ENCODE data around the gene KRTAP5-8. TPM values are rescaled to one million over a fixed set of nuclear protein-coding genes. Genes with fewer than 3 reads are reported as not detected.
"Not testable (repeated sequence)": the region's sequence is repeated elsewhere in the genome, so short reads cannot be mapped to it uniquely, and the experiment has no call there.

KRTAP5-8 gene
- total RNA-seq, 1 donor from 2014 or later = not detected

- no peak overlapping the region for H3K4me3 Mint-ChIP-seq (ENCODE audit: low read depth)
- peaks cover 33% of the 10 kb centered on the region for H3K27me3 Mint-ChIP-seq (ENCODE audit: low read depth)
- H3K9me3 Mint-ChIP-seq = no peaks in the 10 kb centered on the region
- intact Hi-C loops (cut with micrococcal nuclease) = no loop called here
- H3K27ac Mint-ChIP-seq = no peak overlapping the region
- DNase-seq (ENCODE audit: low spot score) = no peak
- H3K36me3 Mint-ChIP-seq (ENCODE audit: low read depth) = no peaks in the 10 kb centered on the region
- peaks cover 3% of the 10 kb centered on the region for H3K4me1 Mint-ChIP-seq (ENCODE audit: low read depth)
Observed at GRCh38 chr11:71558996-71559395, 21.2 kb downstream of the KRTAP5-8 start.

GRCh38 chr11:71562120-71562519 lies 24.3 kb downstream of the KRTAP5-8 start:
- no peaks in the 10 kb centered on the region for H3K36me3 Mint-ChIP-seq (ENCODE audit: low read depth)
- H3K9me3 Mint-ChIP-seq = no peaks in the 10 kb centered on the region
- no peak overlapping the region for H3K27ac Mint-ChIP-seq
- no peak for DNase-seq (ENCODE audit: low spot score)
- intact Hi-C loops (cut with micrococcal nuclease) = no loop called here
- H3K4me1 Mint-ChIP-seq (ENCODE audit: low read depth) = peaks cover 3% of the 10 kb centered on the region
- no peak overlapping the region for H3K4me3 Mint-ChIP-seq (ENCODE audit: low read depth)
- peaks cover 33% of the 10 kb centered on the region for H3K27me3 Mint-ChIP-seq (ENCODE audit: low read depth)

GRCh38 chr11:71563406-71563805 lies 25.6 kb downstream of the KRTAP5-8 start:
- Mint-ChIP-seq H3K4me1 (ENCODE audit: low read depth) (peaks cover 3% of the 10 kb centered on the region), H3K27me3 (ENCODE audit: low read depth) (peaks cover 28% of the 10 kb centered on the region)
- no peak for DNase-seq (ENCODE audit: low spot score)

GRCh38 chr11:71564430-71564829 lies 26.6 kb downstream of the KRTAP5-8 start:
- no peak overlapping the region for H3K4me3 Mint-ChIP-seq (ENCODE audit: low read depth)
- peaks cover 3% of the 10 kb centered on the region for H3K4me1 Mint-ChIP-seq (ENCODE audit: low read depth)
- H3K9me3 Mint-ChIP-seq = no peaks in the 10 kb centered on the region
- H3K27ac Mint-ChIP-seq = no peak overlapping the region
- intact Hi-C loops (cut with micrococcal nuclease) = no loop called here
- H3K27me3 Mint-ChIP-seq (ENCODE audit: low read depth) = peaks cover 24% of the 10 kb centered on the region
- H3K36me3 Mint-ChIP-seq (ENCODE audit: low read depth) = no peaks in the 10 kb centered on the region
- DNase-seq (ENCODE audit: low spot score) = no peak

More at GRCh38 chr11:71563406-71563805, 25.6 kb downstream of the KRTAP5-8 start:
- intact Hi-C loops (cut with micrococcal nuclease) = no loop called here
- no peaks in the 10 kb centered on the region for H3K36me3 Mint-ChIP-seq (ENCODE audit: low read depth)
- H3K9me3 Mint-ChIP-seq = no peaks in the 10 kb centered on the region
- no peak overlapping the region for H3K27ac Mint-ChIP-seq
- H3K4me3 Mint-ChIP-seq (ENCODE audit: low read depth) = no peak overlapping the region

GRCh38 chr11:71565263-71565662 lies 27.4 kb downstream of the KRTAP5-8 start, which contains the start of gene KRTAP5-10:
Gene KRTAP5-10, plus strand, starts transcription at chr11:71565563. Its CDS starts 25 bp downstream, at chr11:71565588.
- no peaks in the 10 kb centered on the region for H3K36me3 Mint-ChIP-seq (ENCODE audit: low read depth)
- no peak for DNase-seq (ENCODE audit: low spot score)
- no peak within 1 kb of the TSS for H3K27ac Mint-ChIP-seq
- no peak within 1 kb of the TSS for H3K4me3 Mint-ChIP-seq (ENCODE audit: low read depth)
- H3K9me3 Mint-ChIP-seq = no peaks in the 10 kb centered on the region
- H3K27me3 Mint-ChIP-seq (ENCODE audit: low read depth) = peaks cover 22% of the 10 kb centered on the region
- intact Hi-C loops (cut with micrococcal nuclease) = no loop called here
- peaks cover 3% of the 10 kb centered on the region for H3K4me1 Mint-ChIP-seq (ENCODE audit: low read depth)

GRCh38 chr11:71566081-71566620 lies 28.3 kb downstream of the KRTAP5-8 start:
- intact Hi-C loops (cut with micrococcal nuclease) = no loop called here
- Mint-ChIP-seq H3K4me1 (ENCODE audit: low read depth) (peaks cover 3% of the 10 kb centered on the region), H3K27ac (no peak overlapping the region), H3K4me3 (ENCODE audit: low read depth) (no peak overlapping the region), H3K36me3 (ENCODE audit: low read depth) (no peaks in the 10 kb centered on the region), H3K27me3 (ENCODE audit: low read depth) (peaks cover 20% of the 10 kb centered on the region), H3K9me3 (no peaks in the 10 kb centered on the region)
- no peak for DNase-seq (ENCODE audit: low spot score)

- H3K27me3 Mint-ChIP-seq (ENCODE audit: low read depth) = peaks cover 13% of the 10 kb centered on the region
- H3K27ac Mint-ChIP-seq; intact Hi-C loops (cut with micrococcal nuclease); H3K4me1 Mint-ChIP-seq (ENCODE audit: low read depth); H3K36me3 Mint-ChIP-seq (ENCODE audit: low read depth); DNase-seq (ENCODE audit: low spot score); H3K4me3 Mint-ChIP-seq (ENCODE audit: low read depth); H3K9me3 Mint-ChIP-seq: not testable (repeated sequence)
Observed at GRCh38 chr11:71566626-71567599, 29.1 kb downstream of the KRTAP5-8 start.

GRCh38 chr11:71567633-71568032 lies 29.8 kb downstream of the KRTAP5-8 start:
- intact Hi-C loops (cut with micrococcal nuclease); H3K4me1 Mint-ChIP-seq (ENCODE audit: low read depth); H3K4me3 Mint-ChIP-seq (ENCODE audit: low read depth): not testable (repeated sequence)

GRCh38 chr11:71568704-71569349 lies 31.0 kb downstream of the KRTAP5-8 start:
- Mint-ChIP-seq H3K4me1 (ENCODE audit: low read depth) (no peaks in the 10 kb centered on the region), H3K4me3 (ENCODE audit: low read depth) (no peak overlapping the region), H3K27ac (no peak overlapping the region), H3K9me3 (no peaks in the 10 kb centered on the region), H3K27me3 (ENCODE audit: low read depth) (peaks cover 2% of the 10 kb centered on the region), H3K36me3 (ENCODE audit: low read depth) (no peaks in the 10 kb centered on the region)
- intact Hi-C loops (cut with micrococcal nuclease) = no loop called here
- no peak for DNase-seq (ENCODE audit: low spot score)

More at GRCh38 chr11:71567633-71568032, 29.8 kb downstream of the KRTAP5-8 start:
- H3K27ac Mint-ChIP-seq; DNase-seq (ENCODE audit: low spot score); H3K36me3 Mint-ChIP-seq (ENCODE audit: low read depth); H3K9me3 Mint-ChIP-seq: not testable (repeated sequence)
- H3K27me3 Mint-ChIP-seq (ENCODE audit: low read depth) = peaks cover 11% of the 10 kb centered on the region

- H3K36me3 Mint-ChIP-seq (ENCODE audit: low read depth); H3K27ac Mint-ChIP-seq; DNase-seq (ENCODE audit: low spot score); H3K4me3 Mint-ChIP-seq (ENCODE audit: low read depth); intact Hi-C loops (cut with micrococcal nuclease); H3K27me3 Mint-ChIP-seq (ENCODE audit: low read depth); H3K9me3 Mint-ChIP-seq; H3K4me1 Mint-ChIP-seq (ENCODE audit: low read depth): not testable (repeated sequence)
Observed at GRCh38 chr11:71571101-71571850, 33.5 kb downstream of the KRTAP5-8 start.

GRCh38 chr11:71572811-71573210 lies 35.0 kb downstream of the KRTAP5-8 start:
- H3K4me3 Mint-ChIP-seq (ENCODE audit: low read depth) = no peak overlapping the region
- H3K4me1 Mint-ChIP-seq (ENCODE audit: low read depth) = no peaks in the 10 kb centered on the region
- H3K27me3 Mint-ChIP-seq (ENCODE audit: low read depth) = peaks cover 1% of the 10 kb centered on the region
- no peak for DNase-seq (ENCODE audit: low spot score)
- H3K36me3 Mint-ChIP-seq (ENCODE audit: low read depth) = no peaks in the 10 kb centered on the region
- no peaks in the 10 kb centered on the region for H3K9me3 Mint-ChIP-seq
- H3K27ac Mint-ChIP-seq = no peak overlapping the region
- intact Hi-C loops (cut with micrococcal nuclease) = no loop called here

GRCh38 chr11:71574418-71574817 lies 36.6 kb downstream of the KRTAP5-8 start:
- intact Hi-C loops (cut with micrococcal nuclease) = no loop called here
- Mint-ChIP-seq H3K4me3 (ENCODE audit: low read depth) (no peak overlapping the region), H3K9me3 (no peaks in the 10 kb centered on the region), H3K27ac (no peak overlapping the region), H3K36me3 (ENCODE audit: low read depth) (no peaks in the 10 kb centered on the region), H3K4me1 (ENCODE audit: low read depth) (no peaks in the 10 kb centered on the region), H3K27me3 (ENCODE audit: low read depth) (peaks cover 1% of the 10 kb centered on the region)
- DNase-seq (ENCODE audit: low spot score) = no peak
